GM12878 (cell line): Measurements from ENCODE around the gene MFAP1. TPM values are rescaled to one million over a fixed set of nuclear protein-coding genes. Genes with fewer than 3 reads are reported as not detected.

Source experiments
- ATAC-seq: fragments of 200-7000 bp; cut with Tn5 transposase; 3 replicates; pipeline ENCODE4 v1.9.1; 2020; ENCODE audit warnings: mild to moderate bottlenecking, moderate library complexity
- BruUV-seq: library from RNA; stranded (reverse); fragments of 400-500 nt; replicated peaks from 2 replicates; lab custom pipeline; 2021; lab: Mats Ljungman, UMichigan
- CTCF ChIA-PET: fragments of 300-600 bp; sonication (Branson Sonifier 250); formaldehyde crosslinking; extraction: SDS; loops from one replicate; lab custom pipeline; 2021; ENCODE audit warnings: inconsistent platforms; lab: Yijun Ruan, JAX
- POLR2A ChIA-PET: fragments of 350-600 bp; formaldehyde crosslinking; extraction: SDS; loops from one replicate; lab custom pipeline; 2021; ENCODE audit warnings: inconsistent platforms; lab: Charles Lee
- RAD21 ChIA-PET: fragments of 300-600 bp; sonication (Branson Sonifier 250); formaldehyde crosslinking; loops from one replicate; lab custom pipeline; 2023; ENCODE audit warnings: antibody characterized with exemption; ENCODE audit not compliant: unreplicated experiment; lab: Charles Lee
- SMC1A ChIA-PET: fragments of 300-600 bp; sonication (Branson Sonifier 250); formaldehyde crosslinking; loops from one replicate; lab custom pipeline; 2023; ENCODE audit not compliant: unreplicated experiment, uncharacterized antibody; lab: Charles Lee
- DNase-seq: peaks from one replicate; pipeline ENCODE4 v3.0.0-alpha.2; 2011; ENCODE audit warnings: low read depth, low spot score
- FAIRE-seq: peaks from 3 replicates; lab custom pipeline; 2011; peaks lifted over from hg19 to GRCh38; lab: Jason Lieb, UNC
- H2AFZ ChIP-seq: 2 replicates; pipeline ENCODE4 v1.6.0; 2011; ENCODE audit warnings: low read depth, low read length, control low read depth; ENCODE audit not compliant: control insufficient read depth
- H3K27ac ChIP-seq: 2 replicates; pipeline ENCODE4 v1.5.1; 2011; ENCODE audit warnings: control low read depth; ENCODE audit not compliant: control insufficient read depth, insufficient read depth
- H3K27me3 ChIP-seq, 2 experiments: replicated peaks in 1 of 2; 2 replicates each; pipeline versions ENCODE4 v1.6.0 to v1.6.1; 2011; ENCODE audit warnings: low read length in 1 of 2; ENCODE audit not compliant: control insufficient read depth in 2 of 2, insufficient read depth in 2 of 2
- H3K36me3 ChIP-seq, 2 experiments: 2 replicates each; pipeline ENCODE4 v1.5.1; 2011; ENCODE audit warnings: low read length in 1 of 2; ENCODE audit not compliant: control insufficient read depth in 2 of 2, insufficient read depth in 2 of 2
- H3K4me1 ChIP-seq: 2 replicates; pipeline ENCODE4 v1.6.1; 2011; ENCODE audit warnings: mild to moderate bottlenecking, low read length, moderate library complexity, mixed read lengths; ENCODE audit not compliant: control insufficient read depth, insufficient read depth
- H3K4me2 ChIP-seq: 2 replicates; pipeline ENCODE4 v1.6.0; 2011; ENCODE audit warnings: control low read depth; ENCODE audit not compliant: control insufficient read depth, insufficient read depth
- H3K4me3 ChIP-seq: fragments of 200-600 bp; sonication (generic); 2 replicates; pipeline ENCODE4 v1.5.1; 2016
- H3K79me2 ChIP-seq: 2 replicates; pipeline ENCODE4 v1.6.0; 2011; ENCODE audit warnings: low read length; ENCODE audit not compliant: control insufficient read depth, insufficient read depth
- H3K9ac ChIP-seq: 2 replicates; pipeline ENCODE4 v1.8.0; 2011; ENCODE audit warnings: low read length, control low read depth, mixed read lengths; ENCODE audit not compliant: control insufficient read depth, insufficient read depth
- H3K9me3 ChIP-seq: replicated peaks from 3 replicates; pipeline ENCODE4 v1.5.1; 2011; ENCODE audit warnings: mild to moderate bottlenecking, low read length; ENCODE audit not compliant: control insufficient read depth, insufficient read depth
- H4K20me1 ChIP-seq: 2 replicates; pipeline ENCODE4 v1.6.0; 2011; ENCODE audit not compliant: control insufficient read depth, insufficient read depth
- CHD1 ChIP-seq: IDR thresholded peaks from 2 replicates; pipeline ENCODE4 v1.6.1; 2012; ENCODE audit warnings: low read depth, low read length, improper control_type of control experiment
- E2F8 ChIP-seq: fragments of 450-650 bp; IDR thresholded peaks from 2 replicates; pipeline ENCODE4 v1.6.1; 2018; ENCODE audit warnings: mild to moderate bottlenecking, low read depth, moderate library complexity; ENCODE audit not compliant: partially characterized antibody
- JUNB ChIP-seq: IDR thresholded peaks from 2 replicates; pipeline ENCODE4 v1.6.1; 2016; ENCODE audit warnings: antibody characterized with exemption, mild to moderate bottlenecking
- KAT2A ChIP-seq: conservative IDR thresholded peaks from 2 replicates; pipeline ENCODE4 v1.6.1; 2011; ENCODE audit warnings: low read depth, low read length; ENCODE audit not compliant: control insufficient read depth
- KDM1A ChIP-seq: fragments of 200-600 bp; sonication (generic); IDR thresholded peaks from 2 replicates; pipeline ENCODE4 v1.6.1; 2016; ENCODE audit warnings: borderline replicate concordance
- KLF5 ChIP-seq: fragments of 450-650 bp; IDR thresholded peaks from 2 replicates; pipeline ENCODE4 v1.6.1; 2014; ENCODE audit warnings: mild to moderate bottlenecking; ENCODE audit not compliant: partially characterized antibody
- RAD21 ChIP-seq: IDR thresholded peaks from 2 replicates; pipeline ENCODE4 v1.6.1; 2011; ENCODE audit warnings: mild to moderate bottlenecking, low read depth, low read length, moderate library complexity; ENCODE audit not compliant: insufficient read depth
- RELB ChIP-seq: fragments of 450-650 bp; IDR thresholded peaks from 2 replicates; pipeline ENCODE4 v1.6.1; 2017; ENCODE audit warnings: low read depth, mild to moderate bottlenecking, moderate library complexity
- YY1 ChIP-seq: IDR thresholded peaks from 2 replicates; pipeline ENCODE4 v1.6.1; 2011; ENCODE audit warnings: low read depth, mild to moderate bottlenecking, low read length
- ZNF384 ChIP-seq: IDR thresholded peaks from 2 replicates; pipeline ENCODE4 v1.6.1; 2012; ENCODE audit warnings: low read depth, mild to moderate bottlenecking, low read length, improper control_type of control experiment, borderline replicate concordance
- WGBS: methylation state at CpG from one replicate; pipeline ENCODE4 v1.1.6; 2016; ENCODE audit warnings: low lambda C conversion rate; ENCODE audit not compliant: insufficient replicate concordance, insufficient coverage; ENCODE audit errors: missing lambda C conversion rate; 5-methylcytosine and 5-hydroxymethylcytosine counted together
- in situ Hi-C: fragments of 300-500 bp; cut with MboI; formaldehyde crosslinking; loops from 9 replicates; pipeline ENCODE4 v1.14.3; 2018; ENCODE audit warnings: mixed read lengths
- intact Hi-C: fragments of 100-400 bp; cut with micrococcal nuclease; formaldehyde crosslinking; loops from one replicate; pipeline ENCODE4 v1.14.2; 2022; ENCODE audit not compliant: unreplicated experiment
- polyA plus RNA-seq, 11 experiments: library from polyadenylated mRNA; depleted of rRNA in 4 of 11; unstranded in 6 of 11; stranded (reverse) in 5 of 11; fragments of >200 nt; fragmentation: Nextera tagmentation in 4 of 11; fragmentation: Illumina TruSeq in 1 of 11; extraction: Ambion mirVana in 4 of 11; extraction: Trizol in 1 of 11; gene quantifications; 1 replicate in 1 of 11; 2 replicates in 10 of 11; pipeline versions ENCODE4 v1.2.1 to v1.2.3, GENCODE V29; 2011 to 2016; ENCODE audit warnings: inconsistent platforms in 2 of 11, missing spikeins in 2 of 11, low read depth in 1 of 11
- total RNA-seq, 4 experiments: library from RNA; depleted of rRNA in 3 of 4; stranded (reverse); fragments of >200 nt in 3 of 4; fragmentation: Illumina TruSeq in 1 of 4; extraction: Trizol in 1 of 4; gene quantifications; 2 replicates each; pipeline versions ENCODE4 v1.2.1 to v1.2.3, GENCODE V29; 2013 to 2021

Gene MFAP1
- total and polyA plus RNA-seq, 10 of the 15 experiments (the other 5 are each of a cell fraction or from before 2014, with no cell fraction given), result 24.5 to 67.3 (median 47.4) TPM

DNA sequence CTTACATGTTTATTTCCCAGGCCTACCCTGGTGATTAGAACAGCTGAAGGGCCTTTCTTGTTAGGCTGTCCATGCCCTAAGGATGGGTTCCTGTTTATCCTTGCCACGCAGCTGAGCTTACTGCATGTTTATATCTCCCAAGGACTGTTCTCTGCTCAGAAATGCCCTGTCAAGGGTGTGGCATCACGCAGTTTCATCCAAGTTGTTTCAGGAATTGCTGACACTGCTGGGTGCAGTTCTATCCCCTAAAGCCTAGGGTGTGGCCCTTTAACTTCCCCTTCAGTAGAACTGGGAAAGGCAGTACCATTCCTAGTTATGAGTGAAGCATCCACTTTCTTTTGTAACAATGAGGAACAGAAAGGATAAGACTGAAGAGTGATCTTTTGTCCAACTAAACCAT is 52.7 kb downstream of the MFAP1 start:
- no peak for FAIRE-seq
- TF ChIP-seq YY1, result no peak
- H3K27me3 ChIP-seq, result no peaks in the 10 kb centered on the region
- no peak overlapping the region for H3K9ac ChIP-seq
- ChIA-PET CTCF (interaction anchor here (0.6 to 3.0 kb wide), 8 partner anchors 15 to 709 kb away, joined by 3 to 30 read pairs (median 4); partner anchors contain the start of genes HYPK and SERINC4), POLR2A (interaction anchor here (0.5 to 1.2 kb wide), 4 partner anchors 18 to 1061 kb away, joined by 3 read pairs; no protein-coding TSS in a partner anchor), SMC1A (interaction anchor here (0.9 to 14.9 kb wide), 8 partner anchors 14 to 44 kb away, joined by 3 to 129 read pairs (median 10); partner anchors contain the start of gene SERF2), RAD21 (no interaction called here)
- no TSS peak for BruUV-seq
- intact Hi-C loops (no loop called here), in situ Hi-C loops (no loop called here)
- H4K20me1 ChIP-seq, result no peaks in the 10 kb centered on the region
- no peak overlapping the region for H2AFZ ChIP-seq
- no peaks in the 10 kb centered on the region for H3K9me3 ChIP-seq
- 66% methylated on average over 2 of the region's 2 CpGs for WGBS
- DNase-seq, result no peak
- H3K4me2 ChIP-seq, result no peak overlapping the region
- no peak overlapping the region for H3K4me3 ChIP-seq
- peaks cover 10% of the 10 kb centered on the region for H3K4me1 ChIP-seq
- H3K36me3 ChIP-seq, result peaks cover 11 to 36% of the 10 kb centered on the region in 2 experiments
- H3K27ac ChIP-seq, result no peak overlapping the region
- no peak for ATAC-seq
- H3K79me2 ChIP-seq, result no peaks in the 10 kb centered on the region

DNA sequence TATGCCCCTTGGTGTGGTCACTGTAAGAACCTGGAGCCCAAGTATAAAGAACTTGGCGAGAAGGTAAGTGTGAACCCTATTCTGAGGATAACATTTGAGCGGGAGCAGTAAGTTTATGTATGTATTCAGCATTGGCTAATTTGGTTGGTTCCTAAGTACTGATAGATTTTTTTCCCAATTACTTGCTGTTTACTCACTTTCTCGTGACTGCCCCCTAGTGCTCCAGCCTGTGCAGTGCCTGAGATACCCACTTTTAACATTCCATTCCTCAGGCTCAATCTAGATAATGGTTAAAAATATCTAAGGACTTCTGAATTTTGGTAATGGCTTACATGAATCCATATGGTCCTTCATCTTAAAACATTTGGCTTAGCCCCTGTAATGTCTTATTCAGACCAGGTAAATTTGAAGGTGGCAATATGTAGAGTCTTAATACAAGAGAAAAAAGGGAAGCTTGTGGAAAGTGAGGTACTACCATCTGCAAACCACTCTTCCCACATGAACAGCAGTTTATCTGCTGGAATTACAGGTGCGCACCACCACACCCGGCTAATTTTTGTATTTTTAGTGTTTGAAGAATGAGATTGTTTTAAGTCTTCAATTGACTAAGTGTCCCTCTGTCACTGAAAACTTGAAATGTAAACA is 54.8 kb downstream of the MFAP1 start:
- Histone ChIP-seq H3K4me3 (no peak overlapping the region), H3K4me2 (no peak overlapping the region), H2AFZ (no peak overlapping the region), H3K4me1 (no peaks in the 10 kb centered on the region), H3K36me3 (peaks cover 16 to 53% of the 10 kb centered on the region in 2 experiments), H4K20me1 (0 out of 2 replicates have a peak, but pooled peaks cover 2% of the 10 kb centered on the region), H3K9ac (no peak overlapping the region), H3K79me2 (no peaks in the 10 kb centered on the region), H3K9me3 (no peaks in the 10 kb centered on the region), H3K27me3 (no peaks in the 10 kb centered on the region), H3K27ac (no peak overlapping the region)
- WGBS, result 56% methylated on average over 5 of the region's 5 CpGs
- ChIA-PET CTCF (interaction anchor here (0.7 to 3.0 kb wide), 16 partner anchors 9 to 1038 kb away, joined by 3 to 30 read pairs (median 4); partner anchors contain the start of genes HYPK, MFAP1, PDIA3 and SERINC4), POLR2A (no interaction called here), RAD21 (interaction anchor here (0.7 to 1.2 kb wide), 4 partner anchors 17 to 23 kb away, joined by 3 to 4 read pairs (median 3); no protein-coding TSS in a partner anchor), SMC1A (interaction anchor here (0.6 to 14.9 kb wide), 11 partner anchors 13 to 67 kb away, joined by 3 to 129 read pairs (median 3); partner anchors contain the start of genes MFAP1 and SERF2)
- BruUV-seq, result no TSS peak
- DNase-seq (no peak), FAIRE-seq (peak; percentile 87), ATAC-seq (peak; percentile 81)
- in situ Hi-C loops (no loop called here), intact Hi-C loops (no loop called here)
- TF ChIP-seq JUNB, result no peak
- TF ChIP-seq RELB, result no peak
- no peak for TF ChIP-seq KAT2A
- TF ChIP-seq CHD1, result no peak
- peak; percentile 47; the same call in 1 of the 2 replicates for TF ChIP-seq ZNF384
- TF ChIP-seq RAD21, result peak; percentile 60
- no peak for TF ChIP-seq KLF5
- no peak for TF ChIP-seq E2F8
- TF ChIP-seq KDM1A, result no peak
